Inferior parietal cortex (tissue), 1 donor: ENCODE measurements around the gene NINJ1.
"Not testable (repeated sequence)": the region's sequence is repeated elsewhere in the genome, so short reads cannot be mapped to it uniquely, and the experiment has no call there.

Source experiments
- DNase-seq: peaks from one replicate; pipeline ENCODE4 v3.0.0-alpha.2; 2016; ENCODE audit errors: extremely low spot score

NINJ1 gene

GRCh38 chr9:93159601-93160471, 25.8 kb upstream of the NINJ1 start:
- DNase-seq: peak; percentile 81

GRCh38 chr9:93156475-93157008, 22.5 kb upstream of the NINJ1 start:
- DNase-seq: no peak

GRCh38 chr9:93155716-93156474, 21.8 kb upstream of the NINJ1 start:
- DNase-seq: peak; percentile 68

- DNase-seq: no peak
These were observed 20.3 kb upstream of the NINJ1 start for GRCh38 chr9:93154293-93154903.

GRCh38 chr9:93151097-93151784, 17.2 kb upstream of the NINJ1 start:
- DNase-seq: no peak

- DNase-seq: no peak
These were observed 15.3 kb upstream of the NINJ1 start for GRCh38 chr9:93149361-93149760.

GRCh38 chr9:93148721-93149120, 14.7 kb upstream of the NINJ1 start:
- no peak for DNase-seq

- DNase-seq: no peak
These were observed 13.6 kb upstream of the NINJ1 start for GRCh38 chr9:93147632-93148031.

GRCh38 chr9:93146696-93147095, 12.6 kb upstream of the NINJ1 start:
- DNase-seq: not testable (repeated sequence)

- DNase-seq: peak; percentile 85
These were observed 9.9 kb upstream of the NINJ1 start for GRCh38 chr9:93143830-93144530.

- no peak for DNase-seq
These were observed 7.9 kb upstream of the NINJ1 start for GRCh38 chr9:93141771-93142483.

GRCh38 chr9:93139365-93140182, 5.5 kb upstream of the NINJ1 start:
- DNase-seq: no peak

GRCh38 chr9:93138171-93138764, 4.2 kb upstream of the NINJ1 start:
- no peak for DNase-seq

GRCh38 chr9:93137362-93137761, 3.3 kb upstream of the NINJ1 start:
- DNase-seq: no peak

- no peak for DNase-seq
These were observed 2.0 kb upstream of the NINJ1 start for GRCh38 chr9:93136011-93136440.

- no peak for DNase-seq
These were observed 841 bp upstream of the NINJ1 start for GRCh38 chr9:93134740-93135444.

GRCh38 chr9:93133681-93134014, 403 bp downstream of the NINJ1 start:
- DNase-seq: peak; percentile 47

- no peak for DNase-seq
These were observed 938 bp downstream of the NINJ1 start for GRCh38 chr9:93132946-93133680.
